Fibroblast of villous mesenchyme (primary cell): ENCODE measurements around the gene AUP1. TPM values are rescaled to one million over a fixed set of nuclear protein-coding genes. Genes with fewer than 3 reads are reported as not detected.

Experiments
- DNase-seq: peaks from one replicate; pipeline ENCODE4 v3.0.0-alpha.2; 2010; ENCODE audit warnings: low read depth
- H3K4me3 ChIP-seq: 2 replicates; pipeline ENCODE4 v1.5.1; 2011; ENCODE audit warnings: low read depth, mild to moderate bottlenecking, low read length
- total RNA-seq: library from RNA; depleted of rRNA; stranded (reverse); fragments of >200 nt; gene quantifications from 2 replicates; pipeline ENCODE4 v1.2.3, GENCODE V29; 2012
- TF ChIP-seq, protein P1 (sequence below): IDR thresholded peaks from 2 replicates; pipeline ENCODE4 v1.5.1; 2012; ENCODE audit warnings: low read depth, mild to moderate bottlenecking, low read length; ENCODE audit not compliant: insufficient read depth

Gene AUP1
- total RNA-seq, 1 donor, result 68.2 TPM

DNA sequence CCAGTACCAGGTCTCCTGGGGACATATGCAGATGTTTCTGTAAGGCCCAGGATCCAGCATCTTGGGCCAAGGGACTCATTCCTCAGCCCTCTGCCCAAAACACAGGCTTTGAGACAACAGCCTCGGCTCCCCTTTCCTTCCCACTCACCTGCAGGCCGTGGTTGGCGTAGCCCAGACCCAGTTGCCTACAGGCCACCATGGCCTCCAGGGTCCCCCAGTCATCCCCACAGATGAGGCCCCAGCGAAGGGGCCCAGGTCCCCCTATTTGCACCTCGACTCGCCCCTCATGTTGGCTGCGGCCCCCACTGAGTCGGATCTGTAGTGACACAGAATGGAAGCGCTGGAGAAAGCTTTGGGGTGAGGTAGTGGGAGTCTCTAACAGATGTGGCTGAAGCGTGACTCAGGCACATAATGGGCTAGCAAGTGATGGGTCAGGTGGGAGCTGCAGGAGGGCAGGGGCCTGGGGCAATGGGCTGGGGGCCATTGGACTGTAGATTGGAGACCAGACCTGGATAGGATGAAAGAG, 6.0 kb upstream of the AUP1 start:
- no peak overlapping the region for H3K4me3 ChIP-seq
- DNase-seq, result no peak
- TF ChIP-seq, protein P1, sequence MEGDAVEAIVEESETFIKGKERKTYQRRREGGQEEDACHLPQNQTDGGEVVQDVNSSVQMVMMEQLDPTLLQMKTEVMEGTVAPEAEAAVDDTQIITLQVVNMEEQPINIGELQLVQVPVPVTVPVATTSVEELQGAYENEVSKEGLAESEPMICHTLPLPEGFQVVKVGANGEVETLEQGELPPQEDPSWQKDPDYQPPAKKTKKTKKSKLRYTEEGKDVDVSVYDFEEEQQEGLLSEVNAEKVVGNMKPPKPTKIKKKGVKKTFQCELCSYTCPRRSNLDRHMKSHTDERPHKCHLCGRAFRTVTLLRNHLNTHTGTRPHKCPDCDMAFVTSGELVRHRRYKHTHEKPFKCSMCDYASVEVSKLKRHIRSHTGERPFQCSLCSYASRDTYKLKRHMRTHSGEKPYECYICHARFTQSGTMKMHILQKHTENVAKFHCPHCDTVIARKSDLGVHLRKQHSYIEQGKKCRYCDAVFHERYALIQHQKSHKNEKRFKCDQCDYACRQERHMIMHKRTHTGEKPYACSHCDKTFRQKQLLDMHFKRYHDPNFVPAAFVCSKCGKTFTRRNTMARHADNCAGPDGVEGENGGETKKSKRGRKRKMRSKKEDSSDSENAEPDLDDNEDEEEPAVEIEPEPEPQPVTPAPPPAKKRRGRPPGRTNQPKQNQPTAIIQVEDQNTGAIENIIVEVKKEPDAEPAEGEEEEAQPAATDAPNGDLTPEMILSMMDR, result no peak

DNA sequence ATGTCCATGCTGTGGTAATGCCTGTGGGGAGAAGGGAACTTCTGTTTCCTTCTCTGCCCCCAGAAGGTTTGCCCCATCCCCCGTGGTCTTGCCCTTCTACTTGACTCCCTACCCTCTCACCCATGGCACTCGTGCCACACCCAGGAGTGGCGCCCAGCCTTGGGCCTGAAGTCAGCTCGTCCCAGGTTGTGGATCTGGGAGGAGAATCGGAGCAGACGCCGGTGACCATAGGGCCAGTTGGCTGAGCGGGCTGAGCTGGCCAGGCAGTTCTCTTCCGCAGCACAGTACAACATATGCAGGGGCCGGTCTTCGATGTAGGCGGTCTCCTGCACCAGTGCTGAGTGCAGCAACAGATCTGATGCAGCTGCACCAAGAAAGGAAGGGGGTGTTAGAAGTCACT, 4.9 kb upstream of the AUP1 start:
- H3K4me3 ChIP-seq, result no peak overlapping the region
- TF ChIP-seq, protein P1, result no peak
- no peak for DNase-seq

DNA sequence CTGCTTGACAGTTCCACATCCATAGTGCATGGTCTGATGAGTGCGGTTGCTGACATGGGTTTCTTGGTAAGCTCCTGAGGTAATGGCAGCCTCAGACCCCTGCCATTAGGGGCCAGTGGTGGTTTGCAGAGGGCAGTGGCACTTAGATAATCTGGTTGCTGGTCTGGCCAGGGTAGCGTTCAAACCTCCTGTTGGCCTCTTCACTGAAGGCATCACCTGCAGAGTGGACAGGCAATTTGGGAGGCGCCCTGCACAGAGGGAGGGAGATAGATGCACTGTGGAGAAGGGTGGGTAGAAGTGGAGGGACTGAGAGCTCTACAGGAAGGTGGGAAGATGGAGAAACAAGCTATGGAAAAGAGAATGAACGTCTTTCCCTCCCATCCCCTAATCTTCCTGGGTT, 4.0 kb upstream of the AUP1 start:
- TF ChIP-seq, protein P1, result no peak
- DNase-seq, result no peak
- H3K4me3 ChIP-seq, result no peak overlapping the region

DNA sequence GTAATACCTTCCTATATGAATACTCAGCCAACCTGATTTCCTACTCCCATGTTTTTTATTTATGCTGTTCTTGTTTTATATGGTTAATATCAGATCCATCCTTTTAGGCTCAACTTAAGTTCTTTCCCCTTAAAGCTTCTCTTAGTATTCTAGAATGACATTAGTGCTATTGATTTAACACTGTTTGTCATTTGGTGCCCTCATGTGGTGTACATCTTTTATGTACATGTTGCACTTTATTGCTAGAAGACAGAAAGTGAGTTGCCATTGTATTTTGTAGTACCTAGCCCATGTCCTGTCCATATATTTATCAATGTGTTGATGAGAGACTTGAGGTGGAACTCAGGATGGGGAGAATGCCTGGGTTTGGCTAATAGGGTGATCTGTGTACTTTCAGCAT, 2.7 kb upstream of the AUP1 start:
- DNase-seq, result peak; percentile 52
- TF ChIP-seq, protein P1, result peak; percentile 22
- no peak overlapping the region for H3K4me3 ChIP-seq

DNA sequence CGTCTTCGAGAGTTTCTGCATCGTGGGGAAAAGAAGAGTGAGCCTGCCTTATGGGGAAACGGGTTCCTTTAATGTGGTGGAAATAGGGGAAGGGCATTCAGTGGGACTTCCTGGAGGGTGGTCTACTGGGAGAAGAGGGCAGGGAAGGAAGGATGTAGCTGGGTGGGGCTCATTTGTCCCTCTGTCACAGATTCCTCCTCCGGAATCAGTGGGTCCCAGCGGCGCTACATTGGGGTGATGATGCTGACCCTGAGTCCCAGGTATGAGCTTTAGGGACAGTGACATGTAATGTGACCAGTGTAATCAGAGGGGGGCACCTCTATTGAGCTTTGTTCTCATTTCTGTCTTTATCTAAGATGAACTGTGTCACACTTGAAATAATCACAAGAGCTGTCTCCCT, 2.2 kb upstream of the AUP1 start:
- no peak for DNase-seq
- TF ChIP-seq, protein P1, result no peak
- H3K4me3 ChIP-seq, result no peak overlapping the region

DNA sequence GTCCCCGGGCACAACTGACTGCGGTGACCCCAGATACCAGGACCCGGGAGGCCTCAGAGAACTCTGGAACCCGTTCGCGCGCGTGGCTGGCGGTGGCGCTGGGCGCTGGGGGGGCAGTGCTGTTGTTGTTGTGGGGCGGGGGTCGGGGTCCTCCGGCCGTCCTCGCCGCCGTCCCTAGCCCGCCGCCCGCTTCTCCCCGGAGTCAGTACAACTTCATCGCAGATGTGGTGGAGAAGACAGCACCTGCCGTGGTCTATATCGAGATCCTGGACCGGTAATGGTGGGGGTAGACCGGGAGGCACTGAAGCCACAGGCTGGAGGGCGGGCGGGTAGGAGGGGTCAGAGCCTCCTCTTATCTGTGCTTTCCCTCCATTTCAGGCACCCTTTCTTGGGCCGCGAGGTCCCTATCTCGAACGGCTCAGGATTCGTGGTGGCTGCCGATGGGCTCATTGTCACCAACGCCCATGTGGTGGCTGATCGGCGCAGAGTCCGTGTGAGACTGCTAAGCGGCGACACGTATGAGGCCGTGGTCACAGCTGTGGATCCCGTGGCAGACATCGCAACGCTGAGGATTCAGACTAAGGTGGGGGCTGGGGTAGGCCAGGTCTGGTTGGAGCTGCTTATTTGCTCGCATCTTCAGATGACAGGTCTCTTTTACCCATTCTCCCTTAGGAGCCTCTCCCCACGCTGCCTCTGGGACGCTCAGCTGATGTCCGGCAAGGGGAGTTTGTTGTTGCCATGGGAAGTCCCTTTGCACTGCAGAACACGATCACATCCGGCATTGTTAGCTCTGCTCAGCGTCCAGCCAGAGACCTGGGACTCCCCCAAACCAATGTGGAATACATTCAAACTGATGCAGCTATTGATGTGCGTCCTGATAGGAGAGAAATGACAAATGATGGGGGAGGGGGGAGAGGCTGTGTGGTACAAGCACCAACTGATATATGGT, 1.0 kb upstream of the AUP1 start:
- DNase-seq, result peak; percentile 56
- H3K4me3 ChIP-seq, result peak overlapping the region; percentile 77
- TF ChIP-seq, protein P1, result no peak
